Spleen (tissue), 7 donors: Measurements from ENCODE around the gene KSR1.

ENCODE experiments used
- POLR2A ChIP-seq, 3 donors: fragments of 450-650 bp; IDR thresholded peaks; one replicate each; pipeline ENCODE4 v1.5.1; 2017; ENCODE audit warnings: antibody characterized with exemption in 3 of 3, mild to moderate bottlenecking in 1 of 3
- TF ChIP-seq, protein P1 (sequence below), 11 experiments: fragments of 200-600 bp in 7 of 11; fragments of 450-650 bp in 4 of 11; sonication (generic) in 4 of 11; IDR thresholded peaks in 8 of 11; conservative IDR thresholded peaks in 3 of 11; 1 replicate in 7 of 11; 2 replicates in 4 of 11; pipeline versions ENCODE4 v1.4.0 to v1.8.0; 2016 to 2021; ENCODE audit warnings: antibody characterized with exemption in 11 of 11, inconsistent platforms in 4 of 11, mild to moderate bottlenecking in 1 of 11
- donor health status: DM: no; HTN: no; CAD: no; lungs with moderate emphysema.
- donor health status: DM: no; HTN: no; CAD: no.
- donor health status: DM: no; HTN: no; CAD: no.

DNA sequence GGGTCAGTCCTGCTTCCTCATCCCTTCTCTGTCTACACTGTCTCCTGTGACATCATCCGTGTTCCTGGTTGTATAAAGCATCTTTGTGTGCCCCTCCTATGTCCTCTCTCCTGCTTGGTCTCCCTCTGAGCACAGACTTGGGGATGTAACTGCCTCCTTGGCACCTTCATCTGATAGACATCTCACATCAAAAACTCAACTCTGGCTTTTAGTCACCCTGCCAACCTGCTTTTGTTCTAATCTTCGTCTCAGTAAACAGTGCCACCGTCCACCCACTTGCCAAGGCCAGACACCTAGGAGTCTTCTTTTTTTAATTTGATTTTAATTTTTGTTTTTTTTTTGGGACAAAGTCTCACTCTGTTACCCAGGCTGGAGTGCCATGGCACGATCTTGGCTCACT, 16.9 kb upstream of the KSR1 start:
- TF ChIP-seq, protein P1, sequence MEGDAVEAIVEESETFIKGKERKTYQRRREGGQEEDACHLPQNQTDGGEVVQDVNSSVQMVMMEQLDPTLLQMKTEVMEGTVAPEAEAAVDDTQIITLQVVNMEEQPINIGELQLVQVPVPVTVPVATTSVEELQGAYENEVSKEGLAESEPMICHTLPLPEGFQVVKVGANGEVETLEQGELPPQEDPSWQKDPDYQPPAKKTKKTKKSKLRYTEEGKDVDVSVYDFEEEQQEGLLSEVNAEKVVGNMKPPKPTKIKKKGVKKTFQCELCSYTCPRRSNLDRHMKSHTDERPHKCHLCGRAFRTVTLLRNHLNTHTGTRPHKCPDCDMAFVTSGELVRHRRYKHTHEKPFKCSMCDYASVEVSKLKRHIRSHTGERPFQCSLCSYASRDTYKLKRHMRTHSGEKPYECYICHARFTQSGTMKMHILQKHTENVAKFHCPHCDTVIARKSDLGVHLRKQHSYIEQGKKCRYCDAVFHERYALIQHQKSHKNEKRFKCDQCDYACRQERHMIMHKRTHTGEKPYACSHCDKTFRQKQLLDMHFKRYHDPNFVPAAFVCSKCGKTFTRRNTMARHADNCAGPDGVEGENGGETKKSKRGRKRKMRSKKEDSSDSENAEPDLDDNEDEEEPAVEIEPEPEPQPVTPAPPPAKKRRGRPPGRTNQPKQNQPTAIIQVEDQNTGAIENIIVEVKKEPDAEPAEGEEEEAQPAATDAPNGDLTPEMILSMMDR (IDR thresholded peaks at IDR 0.05 in 8 of 11, conservative IDR thresholded peaks at IDR 0.05 in 3 of 11), result no peak
- no peak for TF ChIP-seq POLR2A (IDR thresholded peaks at IDR 0.05)
